HepG2 (cell line): ENCODE data around the gene CCSER1.

Experiments
- CTCF ChIP-seq: sonication (generic); formaldehyde crosslinking; IDR thresholded peaks from 2 replicates; pipeline ENCODE4 v1.5.0; 2020; ENCODE audit warnings: mild to moderate bottlenecking, missing genetic modification reagents, moderate library complexity
- E2F5 ChIP-seq: sonication (generic); formaldehyde crosslinking; conservative IDR thresholded peaks from 2 replicates; pipeline ENCODE4 v1.4.0; 2020; ENCODE audit warnings: missing genetic modification reagents
- ERF ChIP-seq: IDR thresholded peaks from 2 replicates; pipeline ENCODE4 v1.6.1; 2018; ENCODE audit warnings: missing biosample characterization, missing genetic modification reagents
- EZH2 ChIP-seq: conservative IDR thresholded peaks from 2 replicates; pipeline ENCODE4 v1.6.1; 2012; ENCODE audit warnings: mild to moderate bottlenecking, low read depth, low read length, moderate library complexity
- GABPB1 ChIP-seq: IDR thresholded peaks from 2 replicates; pipeline ENCODE4 v1.6.1; 2016; ENCODE audit warnings: mild to moderate bottlenecking, missing genetic modification reagents, moderate library complexity, missing compliant biosample characterization
- NFYC ChIP-seq: IDR thresholded peaks from 2 replicates; pipeline ENCODE4 v1.6.1; 2016; ENCODE audit warnings: missing genetic modification reagents, missing compliant biosample characterization
- PCBP2 ChIP-seq: fragments of 200-400 bp; formaldehyde crosslinking; optimal IDR thresholded peaks from 2 replicates; pipeline ENCODE3; 2018; ENCODE audit warnings: low read length, low read depth; ENCODE audit not compliant: poor library complexity, severe bottlenecking
- REST ChIP-seq, 2 experiments: IDR thresholded peaks; 2 replicates each; pipeline ENCODE4 v1.6.1; 2011 to 2012; ENCODE audit warnings: low read length in 2 of 2, borderline replicate concordance in 1 of 2, low read depth in 1 of 2, mild to moderate bottlenecking in 1 of 2, moderate library complexity in 1 of 2
- SMAD1 ChIP-seq: sonication (generic); formaldehyde crosslinking; IDR thresholded peaks from 2 replicates; pipeline ENCODE4 v1.4.0; 2020; ENCODE audit warnings: missing genetic modification reagents, low read depth, mild to moderate bottlenecking, borderline replicate concordance
- USF2 ChIP-seq, 2 experiments: sonication (generic) in 1 of 2; formaldehyde crosslinking in 1 of 2; IDR thresholded peaks; 2 replicates each; pipeline versions ENCODE4 v1.5.1 to v1.6.1; 2011 to 2020; ENCODE audit warnings: borderline replicate concordance in 1 of 2, low read depth in 1 of 2, low read length in 1 of 2, mild to moderate bottlenecking in 1 of 2, missing genetic modification reagents in 1 of 2, moderate library complexity in 1 of 2
- ZBTB25 ChIP-seq: IDR thresholded peaks from 2 replicates; pipeline ENCODE4 v1.6.1; 2018; ENCODE audit warnings: missing genetic modification reagents
- ZNF335 ChIP-seq: sonication (generic); formaldehyde crosslinking; IDR thresholded peaks from 2 replicates; pipeline ENCODE4 v1.4.0; 2020; ENCODE audit warnings: missing genetic modification reagents
- ZNF343 ChIP-seq: sonication (generic); formaldehyde crosslinking; IDR thresholded peaks from 2 replicates; pipeline ENCODE4 v1.4.0; 2020; ENCODE audit warnings: mild to moderate bottlenecking, missing genetic modification reagents
- ZNF350 ChIP-seq: sonication (generic); formaldehyde crosslinking; IDR thresholded peaks from 2 replicates; pipeline ENCODE4 v1.4.0; 2020; ENCODE audit warnings: mild to moderate bottlenecking, low read depth, missing genetic modification reagents, borderline replicate concordance

- TF ChIP-seq EZH2 (no peak), NFYC (no peak), ZNF335 (no peak), ERF (CRISPR knock-in tag) (no peak), ZNF343 (CRISPR knock-in tag) (no peak), PCBP2 (no peak), ZNF350 (no peak), CTCF (CRISPR knock-in tag) (no peak), REST (IDR thresholded peaks at IDR 0.05; ENCODE audit: borderline replicate concordance in 1 of 2, low read depth in 1 of 2, low read length in 2 of 2) (no peak), E2F5 (CRISPR knock-in tag) (no peak), GABPB1 (CRISPR knock-in tag) (no peak), USF2 (IDR thresholded peaks at IDR 0.05; ENCODE audit: low read depth, low read length) (no peak), USF2 (CRISPR knock-in tag; IDR thresholded peaks at IDR 0.05; ENCODE audit: borderline replicate concordance) (no peak), SMAD1 (CRISPR knock-in tag) (no peak), ZBTB25 (no peak)
Measured at GRCh38 chr4:91298824-91299223, 1171.6 kb downstream of the CCSER1 start.
